HG03354 (cell line): ENCODE results near the gene ADD2.
"Not testable (repeated sequence)": the region's sequence is repeated elsewhere in the genome, so short reads cannot be mapped to it uniquely, and the experiment has no call there.

Source experiments
- ATAC-seq: cut with Tn5 transposase; IDR thresholded peaks from one replicate; pipeline ENCODE4 v1.9.1; 2021; ENCODE audit warnings: mild to moderate bottlenecking; ENCODE audit not compliant: unreplicated experiment, poor library complexity, severe bottlenecking

The ADD2 gene

GRCh38 chr2:70756128-70756527 lies 11.9 kb downstream of the ADD2 start:
- ATAC-seq, result no peak

- ATAC-seq, result no peak
Measured at GRCh38 chr2:70753902-70754301, 14.1 kb downstream of the ADD2 start.

GRCh38 chr2:70753031-70753430 lies 15.0 kb downstream of the ADD2 start:
- no peak for ATAC-seq

GRCh38 chr2:70752396-70752795 lies 15.6 kb downstream of the ADD2 start:
- no peak for ATAC-seq

GRCh38 chr2:70751881-70752280 lies 16.1 kb downstream of the ADD2 start:
- ATAC-seq, result no peak

- no peak for ATAC-seq
Measured at GRCh38 chr2:70750320-70750719, 17.7 kb downstream of the ADD2 start.

- ATAC-seq, result no peak
Measured at GRCh38 chr2:70748002-70748784, 19.8 kb downstream of the ADD2 start.

GRCh38 chr2:70747284-70747683 lies 20.7 kb downstream of the ADD2 start:
- ATAC-seq, result no peak

- no peak for ATAC-seq
Measured at GRCh38 chr2:70746094-70746974, 21.7 kb downstream of the ADD2 start.

- no peak for ATAC-seq
Measured at GRCh38 chr2:70745276-70745825, 22.6 kb downstream of the ADD2 start.

GRCh38 chr2:70744397-70744796 lies 23.6 kb downstream of the ADD2 start:
- no peak for ATAC-seq

GRCh38 chr2:70743677-70744076 lies 24.3 kb downstream of the ADD2 start:
- ATAC-seq, result no peak

- no peak for ATAC-seq
Measured at GRCh38 chr2:70743068-70743467, 24.9 kb downstream of the ADD2 start.

- ATAC-seq, result not testable (repeated sequence)
Measured at GRCh38 chr2:70739492-70739891, 28.5 kb downstream of the ADD2 start.

- ATAC-seq, result no peak
Measured at GRCh38 chr2:70738159-70738558, 29.8 kb downstream of the ADD2 start.

- ATAC-seq, result no peak
Measured at GRCh38 chr2:70735071-70735470, 32.9 kb downstream of the ADD2 start.

- no peak for ATAC-seq
Measured at GRCh38 chr2:70733646-70734180, 34.3 kb downstream of the ADD2 start.

GRCh38 chr2:70732766-70733645 lies 35.0 kb downstream of the ADD2 start:
- no peak for ATAC-seq

GRCh38 chr2:70730730-70731129 lies 37.3 kb downstream of the ADD2 start:
- ATAC-seq, result no peak
